ENCODE data around the gene RBFOX2. TPM values are rescaled to one million over a fixed set of nuclear protein-coding genes. Genes with fewer than 3 reads are reported as not detected.

Gene RBFOX2
- total and polyA plus RNA-seq, 2 donors from 2014 or later = 17.2 to 68.6 TPM

DNA sequence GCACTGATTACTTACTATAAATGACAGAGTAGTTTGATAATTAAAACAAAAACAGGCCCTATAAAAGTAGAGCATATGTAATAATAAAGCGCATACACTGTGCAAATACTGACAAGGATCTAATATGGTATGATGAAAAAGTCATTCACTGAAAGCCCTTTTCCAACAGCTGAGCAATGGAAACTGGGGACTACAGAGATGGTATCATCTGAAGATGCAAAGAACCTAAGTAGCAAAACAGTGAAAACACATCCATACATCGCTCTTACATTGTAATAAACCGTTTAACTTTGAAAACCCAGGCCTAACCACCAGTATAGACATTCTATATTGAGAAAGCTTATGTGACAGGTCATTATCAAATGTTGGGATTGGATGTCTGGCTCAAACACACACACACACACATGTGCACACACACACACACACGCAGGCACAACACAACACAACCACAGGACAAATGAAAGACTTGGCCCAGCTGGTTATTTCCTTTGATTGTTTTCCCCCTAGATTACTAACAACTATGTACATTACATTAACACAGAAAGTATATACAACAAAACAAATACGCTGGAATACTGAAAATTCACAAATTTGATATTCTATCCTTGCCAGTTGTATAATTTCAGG, 191.4 kb downstream of the RBFOX2 start:
- DNase-seq (no peak), FAIRE-seq (no peak)
- H3K27ac ChIP-seq (ENCODE audit: low read depth in 2 of 2, low read length in 2 of 2) = no peak overlapping the region
- H3K4me3 ChIP-seq (ENCODE audit: low read length in 3 of 3) = peak overlapping the region in 2 of 3 donors; percentile 2 to 3
- intact Hi-C loops (cut with DNase I) = no loop called here
- no peaks in the 10 kb centered on the region for H3K36me3 ChIP-seq (ENCODE audit: control insufficient read depth in 2 of 3, insufficient read depth in 3 of 3, low read length in 3 of 3)
- peaks cover 9 to 28% (median 21%) of the 10 kb centered on the region in 3 donors for H3K4me1 ChIP-seq (ENCODE audit: control insufficient read depth in 2 of 3, insufficient read depth in 2 of 3, low read depth in 1 of 3, low read length in 3 of 3)
- no peak overlapping the region for H3K9ac ChIP-seq (ENCODE audit: low read length in 3 of 3)
- H3K27me3 ChIP-seq (ENCODE audit: control insufficient read depth, insufficient read depth, low read length) = no peaks in the 10 kb centered on the region
- TF ChIP-seq, protein P1, sequence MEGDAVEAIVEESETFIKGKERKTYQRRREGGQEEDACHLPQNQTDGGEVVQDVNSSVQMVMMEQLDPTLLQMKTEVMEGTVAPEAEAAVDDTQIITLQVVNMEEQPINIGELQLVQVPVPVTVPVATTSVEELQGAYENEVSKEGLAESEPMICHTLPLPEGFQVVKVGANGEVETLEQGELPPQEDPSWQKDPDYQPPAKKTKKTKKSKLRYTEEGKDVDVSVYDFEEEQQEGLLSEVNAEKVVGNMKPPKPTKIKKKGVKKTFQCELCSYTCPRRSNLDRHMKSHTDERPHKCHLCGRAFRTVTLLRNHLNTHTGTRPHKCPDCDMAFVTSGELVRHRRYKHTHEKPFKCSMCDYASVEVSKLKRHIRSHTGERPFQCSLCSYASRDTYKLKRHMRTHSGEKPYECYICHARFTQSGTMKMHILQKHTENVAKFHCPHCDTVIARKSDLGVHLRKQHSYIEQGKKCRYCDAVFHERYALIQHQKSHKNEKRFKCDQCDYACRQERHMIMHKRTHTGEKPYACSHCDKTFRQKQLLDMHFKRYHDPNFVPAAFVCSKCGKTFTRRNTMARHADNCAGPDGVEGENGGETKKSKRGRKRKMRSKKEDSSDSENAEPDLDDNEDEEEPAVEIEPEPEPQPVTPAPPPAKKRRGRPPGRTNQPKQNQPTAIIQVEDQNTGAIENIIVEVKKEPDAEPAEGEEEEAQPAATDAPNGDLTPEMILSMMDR (IDR thresholded peaks at IDR 0.05; ENCODE audit: borderline replicate concordance, extremely low read depth, insufficient read depth) = no peak
- H3K9me3 ChIP-seq (ENCODE audit: control insufficient read depth in 2 of 3, insufficient read depth in 1 of 3, low read length in 3 of 3) = no peaks in the 10 kb centered on the region

DNA sequence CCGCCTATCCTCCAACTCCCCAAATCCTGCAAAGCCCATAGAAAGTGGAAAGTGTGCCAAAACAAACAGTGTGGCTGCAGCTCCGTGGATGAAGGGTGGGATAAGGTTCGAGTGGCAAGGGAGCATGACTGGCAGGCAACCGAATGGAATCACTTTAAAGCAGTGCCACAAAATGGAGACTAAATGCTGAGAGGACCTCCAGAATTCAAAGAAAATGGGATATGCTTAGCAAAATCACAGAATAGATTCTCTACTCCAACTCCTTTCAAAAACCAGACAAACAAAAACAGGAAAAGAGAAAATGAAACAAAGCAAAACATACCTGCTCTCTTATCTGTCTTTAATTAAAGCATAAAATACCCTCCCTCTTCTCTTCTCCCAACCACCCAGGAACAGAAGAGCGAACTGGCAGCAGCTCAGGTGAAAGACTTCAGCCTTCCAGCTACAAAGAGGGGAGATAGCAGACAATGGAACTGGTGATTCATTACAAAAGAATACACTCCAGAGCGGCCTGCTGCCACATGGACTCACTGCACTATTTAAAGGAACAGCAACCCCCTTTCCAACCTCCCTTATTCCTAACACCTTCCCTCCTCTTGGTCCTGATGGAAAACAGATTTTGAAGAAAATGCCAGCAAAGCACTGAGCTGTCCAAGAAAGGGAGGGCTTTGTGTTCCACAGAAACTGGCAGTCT, 192.5 kb downstream of the RBFOX2 start:
- intact Hi-C loops (cut with DNase I) = no loop called here
- Histone ChIP-seq H3K4me3 (ENCODE audit: low read length in 3 of 3) (peak overlapping the region; percentile 47 to 70 (median 54)), H3K9me3 (ENCODE audit: control insufficient read depth in 2 of 3, insufficient read depth in 1 of 3, low read length in 3 of 3) (no peaks in the 10 kb centered on the region), H3K9ac (ENCODE audit: low read length in 3 of 3) (peak overlapping the region; percentile 22 to 57 (median 54)), H3K27ac (ENCODE audit: low read depth in 2 of 2, low read length in 2 of 2) (no peak overlapping the region), H3K4me1 (ENCODE audit: control insufficient read depth in 2 of 3, insufficient read depth in 2 of 3, low read depth in 1 of 3, low read length in 3 of 3) (peaks cover 9 to 28% (median 21%) of the 10 kb centered on the region in 3 donors), H3K36me3 (ENCODE audit: control insufficient read depth in 2 of 3, insufficient read depth in 3 of 3, low read length in 3 of 3) (no peaks in the 10 kb centered on the region), H3K27me3 (ENCODE audit: control insufficient read depth, insufficient read depth, low read length) (no peaks in the 10 kb centered on the region)
- FAIRE-seq (no peak), DNase-seq (peak in 4 of 5 donors; percentile 45 to 93 (median 68))
- TF ChIP-seq, protein P1 (IDR thresholded peaks at IDR 0.05; ENCODE audit: borderline replicate concordance, extremely low read depth, insufficient read depth) = no peak

DNA sequence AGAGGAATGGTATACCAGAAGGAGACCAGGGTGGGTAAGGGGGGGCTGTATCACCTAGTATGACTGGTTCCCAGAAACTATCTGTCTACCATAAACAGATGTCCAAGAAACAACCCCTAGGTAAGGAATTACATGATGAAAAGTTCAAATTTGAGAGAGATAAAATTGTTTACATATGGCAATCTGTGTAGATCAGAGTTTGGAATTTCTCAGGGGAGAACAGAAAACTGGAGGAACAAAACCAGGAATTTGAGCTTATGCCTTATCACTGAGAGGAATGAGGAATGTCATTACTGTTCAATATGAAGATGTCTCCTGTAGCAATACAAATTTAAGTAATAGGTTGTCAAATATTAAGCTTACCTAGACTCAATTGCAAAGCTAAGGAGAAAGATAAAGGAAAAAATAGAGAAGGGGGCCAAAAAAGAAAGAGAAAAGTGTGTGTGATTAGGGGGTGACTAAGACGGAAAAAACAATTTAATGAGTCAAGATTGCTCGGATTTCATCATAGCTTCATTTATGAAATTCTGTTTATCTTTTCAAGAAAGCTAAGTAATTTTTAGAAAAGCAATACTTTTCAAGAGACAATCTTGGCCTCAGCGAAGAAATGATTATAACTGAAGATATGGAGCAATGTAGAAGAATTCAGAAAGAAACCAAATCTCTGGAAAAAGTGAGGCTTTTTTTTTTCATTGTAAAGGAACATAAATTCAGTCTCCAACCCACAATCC, 193.2 kb downstream of the RBFOX2 start:
- peaks cover 9 to 28% (median 21%) of the 10 kb centered on the region in 3 donors for H3K4me1 ChIP-seq (ENCODE audit: control insufficient read depth in 2 of 3, insufficient read depth in 2 of 3, low read depth in 1 of 3, low read length in 3 of 3)
- no peaks in the 10 kb centered on the region for H3K36me3 ChIP-seq (ENCODE audit: control insufficient read depth in 2 of 3, insufficient read depth in 3 of 3, low read length in 3 of 3)
- TF ChIP-seq, protein P1 (IDR thresholded peaks at IDR 0.05; ENCODE audit: borderline replicate concordance, extremely low read depth, insufficient read depth) = no peak
- H3K27ac ChIP-seq (ENCODE audit: low read depth in 2 of 2, low read length in 2 of 2) = no peak overlapping the region
- FAIRE-seq (peak; percentile 37), DNase-seq (no peak)
- no peaks in the 10 kb centered on the region for H3K9me3 ChIP-seq (ENCODE audit: control insufficient read depth in 2 of 3, insufficient read depth in 1 of 3, low read length in 3 of 3)
- intact Hi-C loops (cut with DNase I) = no loop called here
- H3K9ac ChIP-seq (ENCODE audit: low read length in 3 of 3) = peak overlapping the region in 2 of 3 donors; percentile 22 to 57
- no peaks in the 10 kb centered on the region for H3K27me3 ChIP-seq (ENCODE audit: control insufficient read depth, insufficient read depth, low read length)
- peak overlapping the region; percentile 47 to 70 (median 54) for H3K4me3 ChIP-seq (ENCODE audit: low read length in 3 of 3)
